Stimulated activated CD8-positive, alpha-beta memory T cell treated with anti-CD3 and anti-CD28 coated beads, Interleukin-4, amount 100 ng/mL, for 24 hours (primary cell): Measurements from ENCODE around the gene ARHGAP6.
"Not testable (repeated sequence)": the region's sequence is repeated elsewhere in the genome, so short reads cannot be mapped to it uniquely, and the experiment has no call there.

ENCODE experiments used
- DNase-seq: peaks from one replicate; pipeline ENCODE4 v3.0.0-alpha.2; 2020; ENCODE audit warnings: low read depth

Gene ARHGAP6

DNA sequence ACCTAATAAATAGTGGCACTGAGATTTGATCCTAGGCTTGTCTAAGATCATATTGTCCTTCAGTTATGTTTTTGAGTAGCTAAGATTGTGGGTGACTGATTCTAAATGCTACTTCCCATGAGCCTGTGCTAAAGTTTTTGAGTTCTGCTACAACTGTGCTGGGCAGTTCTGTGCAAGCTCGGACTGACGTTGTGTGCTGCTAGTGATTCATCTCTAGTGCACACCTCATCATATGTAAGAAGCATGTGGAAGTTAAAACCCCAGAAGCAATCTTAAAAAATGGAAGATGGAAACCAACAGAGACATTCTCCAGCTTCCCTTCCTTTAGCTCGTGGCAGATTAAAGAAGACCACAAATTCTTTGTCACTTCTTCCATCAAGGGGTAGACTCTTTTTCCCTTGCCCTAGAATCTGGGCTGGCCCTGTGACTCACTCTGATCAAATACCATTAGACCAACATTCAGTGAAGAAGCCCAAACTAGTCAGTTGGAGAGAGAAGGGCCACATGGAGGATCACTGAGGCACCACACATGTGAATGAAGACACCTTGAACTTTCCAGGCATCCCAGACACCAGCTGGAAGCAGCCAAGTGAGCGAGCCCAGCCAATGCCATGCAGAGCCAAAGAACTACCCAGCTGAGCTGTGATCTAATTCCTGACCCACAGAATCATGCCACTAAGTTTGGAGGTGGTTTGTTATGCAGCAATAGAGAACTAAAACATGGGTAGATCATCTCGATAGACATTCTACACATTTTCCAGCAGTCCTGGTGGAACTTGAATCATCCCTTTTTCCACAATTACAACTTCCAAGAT is 16.8 kb downstream of the ARHGAP6 start:
- DNase-seq = no peak

GRCh38 chrX:11647138-11647537 is 18.6 kb downstream of the ARHGAP6 start:
- DNase-seq = no peak

GRCh38 chrX:11641349-11642065 is 24.2 kb downstream of the ARHGAP6 start:
- no peak for DNase-seq

DNA sequence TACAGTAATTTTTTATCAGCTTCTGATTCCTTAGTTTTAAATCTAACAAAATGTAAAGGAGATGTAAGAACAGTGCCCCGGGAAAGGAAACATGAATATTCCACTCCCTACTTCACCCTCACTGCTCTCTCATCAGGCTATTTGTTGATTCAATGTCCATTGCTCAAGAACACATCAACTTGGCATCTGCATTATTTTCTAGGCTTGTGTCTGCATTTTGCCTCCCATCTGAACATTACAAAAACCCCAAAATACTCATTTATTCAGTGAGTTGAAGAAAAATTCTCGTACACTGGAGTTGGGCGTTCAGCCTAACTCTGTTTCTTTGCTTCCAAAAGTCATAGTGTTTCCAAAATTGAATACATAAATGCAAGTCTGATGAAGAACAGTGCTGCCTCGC is 25.6 kb downstream of the ARHGAP6 start:
- no peak for DNase-seq

- no peak for DNase-seq
These were observed 33.0 kb downstream of the ARHGAP6 start for GRCh38 chrX:11632732-11633131.

DNA sequence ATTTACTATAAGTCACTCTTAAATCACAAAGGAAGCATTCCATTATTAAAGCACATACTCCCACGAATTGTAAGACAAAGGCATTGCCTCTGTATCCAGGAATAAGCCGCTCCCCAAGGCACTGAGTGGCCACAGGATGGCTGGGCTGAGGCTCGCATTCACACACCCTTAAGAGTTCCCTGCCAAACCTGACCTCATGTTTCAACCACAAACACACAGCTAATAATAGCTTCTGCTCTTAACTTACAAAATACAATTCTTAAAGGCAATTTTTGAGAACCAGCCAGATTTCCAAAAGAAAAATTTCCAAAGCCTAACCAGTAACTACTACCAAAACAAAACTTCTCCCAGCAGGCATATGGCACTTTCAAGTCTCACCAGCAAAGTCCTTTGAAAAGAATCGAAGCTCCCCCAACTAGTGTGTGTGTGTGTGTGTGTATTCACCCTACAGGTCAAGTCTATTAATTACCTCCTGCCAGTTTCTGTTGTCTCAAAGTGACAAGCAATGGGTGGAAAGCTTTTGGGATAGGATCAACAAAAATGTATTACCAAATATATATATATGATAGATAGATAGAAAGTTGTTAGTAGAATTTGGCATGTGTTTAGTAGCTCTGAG is 36.0 kb downstream of the ARHGAP6 start:
- no peak for DNase-seq

DNA sequence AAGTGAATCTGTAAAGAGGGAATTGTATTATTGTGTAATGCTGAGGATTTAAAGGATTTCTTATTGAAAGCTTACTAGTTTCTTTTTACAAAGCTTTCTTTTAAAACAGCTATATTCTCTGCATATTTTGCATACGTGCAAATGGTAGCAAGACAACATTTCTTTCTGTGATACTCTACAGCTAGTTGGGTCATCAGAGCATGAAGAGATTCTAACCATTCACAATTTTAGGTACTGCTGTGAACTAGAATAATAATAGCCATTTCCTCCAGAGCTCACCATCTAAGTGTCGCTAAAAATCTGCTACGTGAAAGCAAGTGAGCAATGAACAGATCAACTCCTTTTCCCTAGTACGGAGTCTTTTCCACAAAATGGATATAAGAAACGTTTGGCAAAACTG is 37.3 kb downstream of the ARHGAP6 start:
- DNase-seq = no peak

DNA sequence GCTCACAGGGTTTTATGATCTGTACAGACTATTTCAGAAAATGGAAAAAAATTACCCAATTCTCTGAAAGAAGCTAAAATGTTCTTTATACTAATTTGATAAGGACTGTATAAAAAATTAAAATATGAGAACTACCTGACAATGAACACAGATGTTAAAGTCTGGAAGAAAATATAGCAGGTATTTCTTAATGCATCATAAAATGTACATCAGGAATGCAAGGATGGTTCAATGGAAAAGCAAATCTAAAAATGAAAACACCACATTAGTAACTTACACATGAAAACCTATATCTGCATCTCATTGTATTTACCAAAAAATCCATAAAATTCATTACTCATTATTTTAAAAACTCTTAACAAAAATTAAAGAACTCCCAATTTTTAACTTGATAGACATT is 39.4 kb downstream of the ARHGAP6 start:
- no peak for DNase-seq

DNA sequence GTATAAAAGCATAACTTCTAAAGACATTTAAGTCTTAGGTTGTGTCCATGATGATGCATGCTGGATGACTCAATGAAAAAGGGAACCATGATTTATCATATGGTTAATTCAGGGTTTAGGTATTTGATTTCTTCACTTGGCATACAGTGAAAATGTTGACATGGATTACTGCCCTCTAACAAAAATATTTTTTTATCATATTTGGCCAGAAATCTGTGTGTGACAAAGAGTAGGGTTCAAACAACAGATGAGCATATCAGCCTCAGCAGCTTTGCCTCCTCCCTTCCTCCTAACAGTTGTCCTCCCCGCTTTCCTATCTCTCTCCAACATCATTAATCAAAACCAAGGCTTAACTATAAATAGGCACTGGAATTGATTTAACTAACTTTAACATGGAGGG is 46.3 kb downstream of the ARHGAP6 start:
- DNase-seq = no peak

DNA sequence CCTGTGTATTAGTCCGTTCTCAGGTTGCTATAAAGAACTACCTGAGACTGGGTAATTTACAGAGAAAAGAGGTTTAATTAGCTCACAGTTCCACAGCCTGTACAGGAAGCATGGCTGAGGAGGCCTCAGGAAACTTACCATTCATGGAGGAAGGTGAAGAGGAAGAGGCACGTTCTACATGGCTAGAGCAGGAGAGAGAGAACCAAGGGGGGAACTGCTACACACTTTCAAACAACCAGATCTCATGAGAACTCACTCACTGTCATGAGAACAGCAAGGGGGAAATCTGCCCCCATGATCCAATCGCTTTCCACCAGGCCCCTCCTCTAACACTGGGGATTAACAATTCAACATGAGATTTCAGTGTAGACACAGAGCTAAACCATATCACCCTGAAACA is 51.5 kb downstream of the ARHGAP6 start:
- not testable (repeated sequence) for DNase-seq

DNA sequence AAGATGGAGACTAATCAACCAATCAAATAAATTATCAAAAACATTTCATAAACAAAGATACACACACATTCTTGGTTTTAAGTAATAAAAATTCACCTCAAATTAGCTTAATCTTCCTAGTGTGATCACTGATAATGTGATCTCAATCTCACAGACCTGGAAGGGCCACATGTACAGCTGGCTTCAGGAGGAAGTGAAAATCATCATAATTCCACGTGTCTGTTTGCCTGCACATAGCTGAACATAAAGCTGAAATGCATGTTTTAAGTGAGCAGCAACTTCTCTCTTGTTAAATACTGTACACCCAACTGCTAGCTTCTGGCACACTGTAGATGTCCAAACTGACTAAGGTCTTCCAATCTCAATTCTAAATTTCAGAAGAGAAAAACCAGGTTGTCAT is 53.8 kb downstream of the ARHGAP6 start:
- DNase-seq = no peak

GRCh38 chrX:11611161-11611560 is 54.6 kb downstream of the ARHGAP6 start:
- no peak for DNase-seq

GRCh38 chrX:11609109-11609508 is 56.6 kb downstream of the ARHGAP6 start:
- DNase-seq = no peak

DNA sequence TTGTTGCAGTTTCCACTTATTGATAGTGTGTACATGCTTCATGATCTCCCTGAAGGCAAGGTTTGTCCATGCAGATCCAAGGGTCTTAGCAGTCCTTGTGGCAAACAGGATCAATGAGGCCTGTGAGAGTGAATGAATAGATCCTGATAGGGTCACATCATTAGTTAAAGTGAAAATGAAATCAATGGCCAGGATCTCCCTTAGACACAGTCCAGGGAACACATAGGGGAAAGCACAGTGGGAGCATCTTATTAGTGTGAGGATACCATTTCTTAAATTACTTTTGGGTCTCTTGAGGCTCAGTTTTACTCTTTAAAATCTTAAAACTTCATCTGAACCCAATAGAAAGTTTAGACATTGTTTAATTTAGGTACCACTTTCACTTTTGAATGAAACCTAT is 59.3 kb downstream of the ARHGAP6 start:
- no peak for DNase-seq

DNA sequence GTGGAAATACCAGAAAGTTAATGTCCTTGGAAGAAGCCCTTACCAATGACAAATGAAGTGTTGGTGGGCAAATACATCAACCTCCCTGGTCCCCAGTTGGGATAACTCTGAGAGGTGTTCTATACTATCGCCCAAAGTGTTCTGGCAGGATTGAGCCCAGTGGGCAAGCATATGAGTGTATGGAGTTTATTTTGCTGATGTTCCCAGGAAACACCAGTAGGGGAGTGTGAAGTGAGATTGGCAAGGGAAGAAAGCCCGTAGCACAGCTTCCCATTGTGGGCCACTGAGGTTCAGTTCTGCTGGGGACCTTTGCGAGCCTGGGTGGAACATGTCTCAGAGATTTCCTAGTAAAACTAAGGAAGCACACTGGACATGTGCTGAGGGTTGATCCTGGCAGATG is 65.1 kb downstream of the ARHGAP6 start:
- DNase-seq = no peak

DNA sequence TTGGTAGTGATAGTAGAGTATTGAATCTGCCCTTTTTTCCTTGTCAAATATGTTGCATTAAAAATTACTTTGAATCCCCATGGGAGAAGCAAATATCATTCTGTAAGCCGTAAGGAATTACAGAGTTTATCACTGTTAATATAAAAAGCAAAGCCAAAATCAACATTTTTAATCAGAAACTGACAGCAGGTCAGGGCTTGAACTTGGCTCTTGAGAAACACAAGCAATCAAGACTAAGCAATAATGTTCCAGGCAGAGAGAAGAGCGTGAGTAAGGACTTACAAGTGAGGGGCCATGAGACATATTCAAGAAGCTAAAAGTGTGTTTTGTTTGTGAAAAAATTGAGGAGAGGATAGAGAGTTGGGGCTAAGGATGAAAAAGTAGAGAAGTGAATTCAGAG is 68.2 kb downstream of the ARHGAP6 start:
- no peak for DNase-seq

DNA sequence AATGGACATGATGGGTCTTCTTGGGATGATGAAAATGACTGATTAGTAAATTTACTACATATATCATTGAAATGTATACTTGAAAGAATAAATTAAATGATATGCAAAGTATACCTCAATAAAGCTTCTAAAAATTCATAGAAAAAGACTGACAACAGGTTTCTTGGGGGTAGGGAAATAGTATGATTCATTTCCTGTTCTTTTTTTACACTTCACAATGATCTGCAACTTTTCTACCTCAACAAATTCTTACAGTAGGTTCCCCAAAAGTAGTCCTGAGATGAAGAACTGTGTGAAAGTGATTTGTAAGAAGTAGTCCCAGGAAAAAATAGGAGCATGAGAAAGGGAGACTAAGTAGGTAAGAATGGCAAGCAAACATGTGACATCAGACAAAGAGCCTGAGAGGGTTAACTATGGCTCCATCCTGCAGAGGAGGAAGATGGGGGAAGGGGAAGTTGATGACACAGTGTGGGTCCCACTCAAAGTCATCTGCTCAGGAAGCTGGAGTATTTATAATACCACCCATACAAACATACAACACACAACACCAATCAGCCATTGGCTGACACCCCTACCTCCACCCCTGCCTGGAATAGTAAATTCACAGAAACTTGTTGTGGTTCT is 73.9 kb downstream of the ARHGAP6 start:
- no peak for DNase-seq

DNA sequence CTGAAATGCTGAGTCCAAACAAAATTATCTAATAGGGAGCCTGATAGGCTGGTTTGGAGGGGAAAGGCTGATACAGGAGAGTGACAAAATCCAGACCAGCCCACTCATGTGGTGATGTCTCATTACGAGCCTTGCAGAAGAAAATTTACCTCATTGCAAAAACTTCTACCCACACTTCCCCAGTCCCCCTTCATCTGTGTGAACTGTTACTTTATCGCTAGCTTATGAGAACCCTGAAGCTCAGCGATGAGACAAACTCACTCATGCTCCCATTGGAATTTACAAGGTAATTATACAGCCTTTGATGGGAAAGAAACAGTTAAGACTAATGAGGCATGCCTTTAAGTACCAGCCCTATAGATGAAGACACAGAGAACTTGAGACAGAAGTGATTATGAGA is 76.1 kb downstream of the ARHGAP6 start:
- no peak for DNase-seq

DNA sequence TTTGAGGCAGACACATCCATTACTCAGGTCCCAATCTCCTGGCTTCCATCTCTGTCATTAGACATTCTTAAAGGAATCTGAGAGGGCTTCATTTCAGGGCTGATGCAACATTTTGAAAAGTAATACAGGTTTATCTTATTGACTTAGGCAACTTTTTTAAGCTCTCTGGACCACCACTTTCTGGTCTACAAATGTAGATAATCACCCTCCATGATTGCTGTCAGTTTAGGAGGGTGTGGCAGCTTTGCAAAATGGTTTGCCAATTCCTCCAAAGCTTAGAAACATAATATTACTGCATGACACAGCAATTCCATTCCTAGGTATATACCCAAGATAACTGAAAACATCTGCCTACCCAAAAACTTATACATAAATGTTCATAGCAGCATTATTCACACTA is 77.6 kb downstream of the ARHGAP6 start:
- DNase-seq = no peak

- DNase-seq = no peak
These were observed 80.5 kb downstream of the ARHGAP6 start for GRCh38 chrX:11585174-11585573.

DNA sequence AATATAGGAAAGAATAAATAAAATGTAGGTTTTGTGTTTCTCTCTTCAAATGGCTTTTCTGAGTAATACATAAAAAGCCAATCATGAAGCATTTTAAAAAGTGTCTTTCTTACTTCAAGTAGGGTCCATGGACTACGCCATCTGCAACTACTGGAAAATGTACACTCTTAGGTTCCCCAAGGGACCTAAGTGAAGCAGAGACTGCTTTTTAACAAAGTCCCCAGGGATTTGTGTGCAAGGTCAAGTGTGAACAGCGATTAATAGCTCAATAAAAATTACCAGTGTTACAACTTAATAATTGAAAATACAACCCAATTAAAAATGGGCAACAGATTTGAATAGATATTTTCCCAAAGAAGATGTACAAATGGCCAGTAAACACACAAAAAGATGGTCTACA is 84.9 kb downstream of the ARHGAP6 start:
- no peak for DNase-seq

DNA sequence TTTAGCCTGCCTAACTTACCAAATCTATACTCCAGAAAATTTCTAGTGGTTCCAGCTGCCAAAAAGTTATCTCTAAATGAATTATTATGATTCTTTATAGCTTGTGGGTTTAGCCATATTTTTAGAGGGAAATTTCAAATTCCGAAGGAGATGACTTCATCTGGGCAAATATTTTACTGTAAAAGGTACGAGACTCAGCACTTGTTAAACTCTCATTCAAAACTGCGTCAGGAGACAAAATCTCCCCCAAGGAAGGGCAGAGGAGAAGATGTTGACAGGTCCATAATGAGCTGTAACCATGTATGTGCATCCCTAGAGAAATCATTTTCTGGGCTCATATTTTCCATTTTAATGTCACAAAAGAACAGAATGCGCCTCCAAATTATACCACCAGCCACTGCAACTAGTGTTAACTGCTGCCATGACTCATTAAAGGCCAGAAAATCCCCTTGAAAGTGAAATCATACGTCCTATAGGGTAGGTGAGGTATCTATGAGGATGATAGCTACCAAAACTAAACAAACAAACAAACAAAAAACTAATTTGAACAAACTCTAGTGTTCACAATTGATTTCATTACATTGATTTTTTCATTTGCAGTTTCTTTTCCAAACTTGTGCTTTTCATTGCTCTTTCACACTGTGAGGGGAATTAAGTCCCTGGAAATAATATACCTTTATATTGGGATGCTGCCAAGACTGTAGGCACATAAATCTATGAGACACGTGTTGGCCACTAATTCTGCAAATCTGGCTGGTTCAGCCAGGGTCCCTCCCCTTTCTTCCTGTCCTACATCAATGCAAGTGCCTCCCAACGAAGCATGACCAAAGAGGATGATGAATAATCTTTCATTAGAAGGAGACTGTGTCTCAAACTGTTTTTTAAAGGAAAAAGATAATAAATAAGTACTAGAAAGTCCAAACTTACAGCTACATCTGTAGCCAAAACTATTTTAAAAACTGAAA is 85.8 kb downstream of the ARHGAP6 start:
- DNase-seq = no peak
